GM12864 (cell line): Measurements from ENCODE around the gene TTBK1.

Source experiments
- DNase-seq: peaks from one replicate; pipeline ENCODE4 v3.0.0-alpha.2; 2011; ENCODE audit warnings: low read depth
- H3K4me3 ChIP-seq: 2 replicates; pipeline ENCODE4 v1.5.1; 2011; ENCODE audit warnings: mild to moderate bottlenecking, low read depth, low read length, control low read depth
- TF ChIP-seq, protein P1 (sequence below): IDR thresholded peaks from 2 replicates; pipeline ENCODE4 v1.5.1; 2011; ENCODE audit warnings: low read depth, mild to moderate bottlenecking, moderate library complexity, low read length, control low read depth, inconsistent platforms; ENCODE audit errors: missing control alignments

TTBK1 gene

DNA sequence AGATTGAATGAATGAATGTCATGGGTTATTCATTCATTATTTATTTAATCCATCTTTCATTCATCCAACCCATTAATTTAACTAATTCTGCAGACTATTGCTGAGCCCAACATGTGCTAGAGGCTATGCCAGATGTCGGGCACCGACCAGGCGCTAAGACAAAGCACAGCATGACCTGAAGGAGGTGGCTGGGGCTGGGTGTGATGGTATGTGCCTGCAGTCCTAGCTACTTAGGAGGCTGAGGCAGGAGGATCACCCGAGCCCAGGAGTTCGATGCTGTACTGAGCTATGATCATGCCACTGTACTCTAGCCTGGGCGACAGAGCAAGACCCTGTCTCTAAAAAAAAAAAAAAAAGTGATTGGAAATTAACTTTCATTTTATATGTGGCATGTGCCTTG is 49.1 kb downstream of the TTBK1 start:
- no peak overlapping the region for H3K4me3 ChIP-seq
- TF ChIP-seq, protein P1, sequence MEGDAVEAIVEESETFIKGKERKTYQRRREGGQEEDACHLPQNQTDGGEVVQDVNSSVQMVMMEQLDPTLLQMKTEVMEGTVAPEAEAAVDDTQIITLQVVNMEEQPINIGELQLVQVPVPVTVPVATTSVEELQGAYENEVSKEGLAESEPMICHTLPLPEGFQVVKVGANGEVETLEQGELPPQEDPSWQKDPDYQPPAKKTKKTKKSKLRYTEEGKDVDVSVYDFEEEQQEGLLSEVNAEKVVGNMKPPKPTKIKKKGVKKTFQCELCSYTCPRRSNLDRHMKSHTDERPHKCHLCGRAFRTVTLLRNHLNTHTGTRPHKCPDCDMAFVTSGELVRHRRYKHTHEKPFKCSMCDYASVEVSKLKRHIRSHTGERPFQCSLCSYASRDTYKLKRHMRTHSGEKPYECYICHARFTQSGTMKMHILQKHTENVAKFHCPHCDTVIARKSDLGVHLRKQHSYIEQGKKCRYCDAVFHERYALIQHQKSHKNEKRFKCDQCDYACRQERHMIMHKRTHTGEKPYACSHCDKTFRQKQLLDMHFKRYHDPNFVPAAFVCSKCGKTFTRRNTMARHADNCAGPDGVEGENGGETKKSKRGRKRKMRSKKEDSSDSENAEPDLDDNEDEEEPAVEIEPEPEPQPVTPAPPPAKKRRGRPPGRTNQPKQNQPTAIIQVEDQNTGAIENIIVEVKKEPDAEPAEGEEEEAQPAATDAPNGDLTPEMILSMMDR, result no peak
- no peak for DNase-seq

DNA sequence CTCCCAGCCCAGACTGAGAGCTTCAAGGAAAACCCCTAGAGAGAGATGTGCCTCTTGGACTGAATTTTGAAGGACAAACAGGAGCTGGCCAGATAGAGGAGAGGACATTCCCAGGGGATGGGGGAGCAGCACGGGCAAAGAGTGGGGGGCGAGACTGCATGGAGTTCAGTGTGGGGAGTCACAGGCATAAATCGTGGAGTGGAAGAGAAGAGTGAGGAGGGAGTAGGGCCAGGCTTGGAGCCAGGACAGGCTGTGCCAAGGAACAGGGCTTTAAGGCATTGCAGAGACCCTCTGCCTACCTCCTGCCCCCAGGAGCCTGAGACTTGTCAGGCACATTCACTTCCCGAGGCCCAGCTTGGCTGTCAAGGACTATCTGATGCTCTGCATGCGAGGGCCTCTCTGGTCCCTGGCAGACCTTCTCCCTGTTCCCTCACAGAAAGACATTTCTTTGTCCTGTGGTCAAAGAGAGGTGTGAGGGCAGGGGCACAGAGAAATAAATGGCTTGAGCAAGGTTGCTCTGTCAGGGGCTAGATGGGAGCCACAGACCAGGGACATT is 49.6 kb downstream of the TTBK1 start:
- H3K4me3 ChIP-seq, result no peak overlapping the region
- no peak for DNase-seq
- TF ChIP-seq, protein P1, result no peak

DNA sequence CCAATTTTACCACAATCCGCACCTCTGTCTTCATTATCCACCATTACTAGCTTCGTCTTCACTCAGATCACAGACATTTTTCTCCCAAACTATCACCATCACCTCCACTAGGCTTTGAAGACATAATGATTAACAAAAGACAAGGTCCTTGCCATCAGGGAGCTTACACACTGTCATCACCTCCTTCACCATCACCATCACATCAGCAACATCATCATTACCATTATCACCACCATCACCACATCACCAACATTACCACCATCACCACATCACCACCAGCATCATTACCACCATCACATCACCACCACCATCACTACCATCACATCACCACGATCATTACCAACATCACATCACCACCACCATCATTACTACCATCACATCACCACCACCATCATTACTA is 50.4 kb downstream of the TTBK1 start:
- no peak for DNase-seq
- TF ChIP-seq, protein P1, result no peak
- H3K4me3 ChIP-seq, result no peak overlapping the region

DNA sequence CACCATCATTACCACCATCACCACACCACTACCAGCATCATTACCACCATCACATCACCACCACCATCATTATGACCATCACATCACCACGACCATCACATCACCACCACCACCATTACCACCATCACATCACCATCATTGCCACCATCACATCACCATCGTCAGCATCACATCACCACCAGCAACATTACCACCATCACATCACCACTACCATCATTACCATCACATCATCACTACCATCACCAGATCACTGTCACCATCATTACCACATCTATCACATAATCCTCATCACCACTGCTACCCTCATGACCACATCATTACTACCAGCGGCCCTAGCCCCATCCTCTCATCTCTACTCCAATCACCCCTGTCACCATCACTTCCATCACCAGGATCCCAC is 51.3 kb downstream of the TTBK1 start:
- TF ChIP-seq, protein P1, result no peak
- no peak overlapping the region for H3K4me3 ChIP-seq
- DNase-seq, result no peak

DNA sequence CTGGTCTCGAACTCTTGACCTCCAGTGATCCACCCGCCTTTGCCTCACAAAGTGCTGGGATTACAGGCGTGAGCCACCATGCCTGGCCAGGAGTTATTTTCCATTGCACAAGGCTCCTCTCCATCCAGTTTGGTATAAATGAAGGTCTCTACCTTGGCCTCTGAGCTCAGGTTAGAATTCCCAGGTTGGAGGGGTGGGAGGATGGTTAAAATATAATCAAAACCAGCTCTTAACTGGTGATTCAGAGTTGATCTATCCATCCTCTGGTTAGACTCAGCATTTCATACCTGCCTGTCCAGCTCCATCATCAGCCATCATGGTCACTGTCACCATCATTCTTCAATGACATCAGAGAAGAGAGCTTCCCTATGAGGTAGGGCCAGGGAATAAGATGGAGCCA is 52.2 kb downstream of the TTBK1 start:
- DNase-seq, result no peak
- TF ChIP-seq, protein P1, result no peak

DNA sequence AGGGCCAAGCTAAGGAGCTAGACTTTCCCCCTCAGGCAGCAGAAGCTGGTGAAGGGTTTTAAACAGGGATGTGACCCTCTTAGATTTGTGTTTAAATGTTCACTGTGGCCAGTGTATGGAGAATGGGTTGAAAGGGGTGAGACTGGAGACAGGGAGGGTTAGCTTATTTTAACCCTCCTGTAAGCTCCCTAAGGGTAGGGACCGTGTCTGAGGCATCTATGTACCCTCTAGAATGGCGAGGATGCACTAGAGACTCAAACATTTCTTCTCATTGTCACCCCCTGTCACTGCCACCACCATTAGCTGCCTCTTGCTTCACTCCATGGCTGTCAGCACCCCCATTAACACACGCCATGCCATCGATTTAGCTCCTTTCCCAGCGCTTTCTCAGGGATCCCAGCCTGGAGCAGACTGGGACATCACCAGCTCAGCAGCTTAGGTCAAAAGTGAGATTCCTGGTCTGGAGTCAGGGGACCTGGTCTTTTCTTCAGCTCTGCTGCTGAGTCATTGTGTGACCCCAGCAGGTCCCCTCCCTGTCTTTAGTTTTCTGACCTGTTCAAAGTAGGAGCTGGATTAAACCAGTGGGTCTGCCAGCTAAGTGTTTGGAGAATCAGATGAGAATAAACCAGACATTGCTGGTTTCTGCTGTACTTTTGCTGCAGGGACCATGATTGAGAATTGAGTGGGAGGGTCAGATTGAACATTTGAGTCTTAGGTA is 53.7 kb downstream of the TTBK1 start:
- TF ChIP-seq, protein P1, result no peak
- DNase-seq, result no peak
- no peak overlapping the region for H3K4me3 ChIP-seq

More for the DNA sequence above, 52.2 kb downstream of the TTBK1 start:
- no peak overlapping the region for H3K4me3 ChIP-seq
